Esophagus muscularis mucosa (tissue), 4 donors: ENCODE measurements around the gene DUSP22. TPM values are rescaled to one million over a fixed set of nuclear protein-coding genes. Genes with fewer than 3 reads are reported as not detected.

ENCODE experiments used
- DNase-seq: peaks from one replicate; pipeline ENCODE4 v3.0.0-alpha.2; 2017; ENCODE audit errors: extremely low spot score
- H3K27ac ChIP-seq, 4 donors: fragments of 200-600 bp; sonication (generic); replicated peaks in 1 of 4; 1 replicate in 3 of 4; 2 replicates in 1 of 4; pipeline ENCODE4 v1.5.1; 2016 to 2019; ENCODE audit warnings: mild to moderate bottlenecking in 1 of 4
- H3K27me3 ChIP-seq, 4 donors: fragments of 200-600 bp; sonication (generic); one replicate each; pipeline versions ENCODE4 v1.5.1 to v1.6.0; 2016 to 2019
- H3K36me3 ChIP-seq, 4 donors: fragments of 200-600 bp; sonication (generic); one replicate each; pipeline ENCODE4 v1.5.1; 2016 to 2019
- H3K4me1 ChIP-seq, 4 donors: fragments of 200-600 bp; sonication (generic); one replicate each; pipeline ENCODE4 v1.5.1; 2016 to 2019
- H3K4me3 ChIP-seq, 4 donors: fragments of 200-600 bp; sonication (generic); 1 replicate in 2 of 4; 2 replicates in 2 of 4; pipeline ENCODE4 v1.5.1; 2016 to 2019; ENCODE audit warnings: mild to moderate bottlenecking in 4 of 4, moderate library complexity in 1 of 4
- H3K9me3 ChIP-seq, 4 donors: fragments of 200-600 bp; sonication (generic); 1 replicate in 3 of 4; 2 replicates in 1 of 4; pipeline ENCODE4 v1.5.1; 2016 to 2019
- EP300 ChIP-seq: sonication (generic); formaldehyde crosslinking; IDR thresholded peaks from one replicate; pipeline ENCODE4 v1.6.1; 2017; ENCODE audit warnings: antibody characterized with exemption
- POLR2A ChIP-seq: fragments of 450-650 bp; IDR thresholded peaks from one replicate; pipeline ENCODE4 v1.6.1; 2017; ENCODE audit warnings: antibody characterized with exemption, moderate library complexity, mild to moderate bottlenecking, low read depth
- POLR2AphosphoS5 ChIP-seq, 2 donors: sonication (generic); formaldehyde crosslinking; IDR thresholded peaks; one replicate each; pipeline ENCODE4 v1.6.1; 2017; ENCODE audit warnings: antibody characterized with exemption in 2 of 2
- WGBS: methylation state at CpG from one replicate; pipeline ENCODE4 v1.1.5; 2018; 5-methylcytosine and 5-hydroxymethylcytosine counted together
- intact Hi-C: fragments of 100-400 bp; cut with DNase I; formaldehyde crosslinking; loops from one replicate; pipeline ENCODE4 v1.15.1; 2023
- total RNA-seq, 4 donors: library from RNA; depleted of rRNA; stranded (reverse); fragments of >200 nt; gene quantifications; one replicate each; pipeline versions ENCODE4 v1.1.0 to v1.2.1, GENCODE V29; 2016
- TF ChIP-seq, protein P1 (sequence below), 3 experiments: fragments of 200-600 bp in 2 of 3; fragments of 450-650 bp in 1 of 3; sonication (generic) in 2 of 3; IDR thresholded peaks; one replicate each; pipeline ENCODE4 v1.5.1; 2017 to 2019; ENCODE audit warnings: antibody characterized with exemption in 3 of 3, mild to moderate bottlenecking in 2 of 3, moderate library complexity in 1 of 3

The DUSP22 gene
- total RNA-seq, 4 donors from 2014 or later: 67.7 to 95.6 (median 73.7) TPM

DNA sequence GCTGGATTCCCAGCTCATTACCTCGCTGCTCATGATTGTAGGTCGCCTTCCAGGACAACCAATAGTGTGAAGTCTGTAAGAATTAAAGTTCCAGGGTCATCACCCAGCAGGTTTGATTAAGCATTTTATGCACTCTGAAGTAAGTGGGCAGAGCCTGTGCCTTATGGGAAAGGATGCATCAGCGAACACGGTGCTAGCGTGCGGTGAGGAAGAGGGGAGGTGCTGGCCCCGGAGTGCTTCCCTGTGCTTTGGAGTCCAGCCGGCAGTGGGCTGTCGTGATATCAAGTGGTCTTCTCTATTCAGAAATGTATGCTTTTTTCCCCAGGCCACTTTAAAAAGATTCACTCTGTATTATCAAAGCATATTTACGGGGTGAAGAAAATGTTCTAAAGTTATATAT lies 16.0 kb downstream of the DUSP22 start:
- intact Hi-C loops: no loop called here
- peaks cover 0 to 16% (median 10%) of the 10 kb centered on the region in 4 donors for H3K36me3 ChIP-seq
- TF ChIP-seq POLR2AphosphoS5 (IDR thresholded peaks at IDR 0.05) (no peak), POLR2A (no peak), EP300 (no peak)
- TF ChIP-seq, protein P1, sequence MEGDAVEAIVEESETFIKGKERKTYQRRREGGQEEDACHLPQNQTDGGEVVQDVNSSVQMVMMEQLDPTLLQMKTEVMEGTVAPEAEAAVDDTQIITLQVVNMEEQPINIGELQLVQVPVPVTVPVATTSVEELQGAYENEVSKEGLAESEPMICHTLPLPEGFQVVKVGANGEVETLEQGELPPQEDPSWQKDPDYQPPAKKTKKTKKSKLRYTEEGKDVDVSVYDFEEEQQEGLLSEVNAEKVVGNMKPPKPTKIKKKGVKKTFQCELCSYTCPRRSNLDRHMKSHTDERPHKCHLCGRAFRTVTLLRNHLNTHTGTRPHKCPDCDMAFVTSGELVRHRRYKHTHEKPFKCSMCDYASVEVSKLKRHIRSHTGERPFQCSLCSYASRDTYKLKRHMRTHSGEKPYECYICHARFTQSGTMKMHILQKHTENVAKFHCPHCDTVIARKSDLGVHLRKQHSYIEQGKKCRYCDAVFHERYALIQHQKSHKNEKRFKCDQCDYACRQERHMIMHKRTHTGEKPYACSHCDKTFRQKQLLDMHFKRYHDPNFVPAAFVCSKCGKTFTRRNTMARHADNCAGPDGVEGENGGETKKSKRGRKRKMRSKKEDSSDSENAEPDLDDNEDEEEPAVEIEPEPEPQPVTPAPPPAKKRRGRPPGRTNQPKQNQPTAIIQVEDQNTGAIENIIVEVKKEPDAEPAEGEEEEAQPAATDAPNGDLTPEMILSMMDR (IDR thresholded peaks at IDR 0.05): no peak
- no peak overlapping the region for H3K4me3 ChIP-seq
- no peak for DNase-seq
- H3K27me3 ChIP-seq: no peaks in the 10 kb centered on the region
- 88% methylated on average over 10 of the region's 10 CpGs for WGBS
- peaks cover 6 to 31% (median 23%) of the 10 kb centered on the region in 4 donors for H3K4me1 ChIP-seq
- H3K27ac ChIP-seq: no peak overlapping the region
- no peaks in the 10 kb centered on the region for H3K9me3 ChIP-seq

DNA sequence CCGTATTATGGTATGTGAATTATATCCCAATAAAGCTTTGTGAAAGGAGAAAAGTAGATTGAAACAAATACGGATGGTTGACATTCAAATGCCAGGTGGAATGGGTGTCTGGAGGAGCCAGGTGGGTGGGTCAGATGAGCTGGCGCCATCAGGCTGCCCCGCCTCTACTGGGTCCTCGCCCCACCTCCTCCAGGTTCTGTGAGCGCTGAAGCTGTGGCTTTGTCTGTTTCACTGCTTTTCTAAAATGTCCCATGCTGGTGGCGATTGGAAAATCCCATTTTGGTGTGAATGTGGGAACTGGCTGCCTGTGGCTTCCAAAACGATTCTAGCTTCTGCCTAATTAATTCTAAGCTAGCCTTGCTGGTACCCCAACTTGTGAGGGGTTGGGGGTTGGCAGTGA lies 16.5 kb downstream of the DUSP22 start:
- H3K4me3 ChIP-seq: no peak overlapping the region
- peaks cover 6 to 33% (median 23%) of the 10 kb centered on the region in 4 donors for H3K4me1 ChIP-seq
- no peak overlapping the region for H3K27ac ChIP-seq
- TF ChIP-seq, protein P1 (IDR thresholded peaks at IDR 0.05): no peak
- TF ChIP-seq EP300 (no peak), POLR2AphosphoS5 (IDR thresholded peaks at IDR 0.05) (no peak), POLR2A (no peak)
- intact Hi-C loops: no loop called here
- 88% methylated on average over 8 of the region's 8 CpGs for WGBS
- H3K9me3 ChIP-seq: no peaks in the 10 kb centered on the region
- no peaks in the 10 kb centered on the region for H3K27me3 ChIP-seq
- H3K36me3 ChIP-seq: peaks cover 0 to 15% (median 10%) of the 10 kb centered on the region in 4 donors
- no peak for DNase-seq

DNA sequence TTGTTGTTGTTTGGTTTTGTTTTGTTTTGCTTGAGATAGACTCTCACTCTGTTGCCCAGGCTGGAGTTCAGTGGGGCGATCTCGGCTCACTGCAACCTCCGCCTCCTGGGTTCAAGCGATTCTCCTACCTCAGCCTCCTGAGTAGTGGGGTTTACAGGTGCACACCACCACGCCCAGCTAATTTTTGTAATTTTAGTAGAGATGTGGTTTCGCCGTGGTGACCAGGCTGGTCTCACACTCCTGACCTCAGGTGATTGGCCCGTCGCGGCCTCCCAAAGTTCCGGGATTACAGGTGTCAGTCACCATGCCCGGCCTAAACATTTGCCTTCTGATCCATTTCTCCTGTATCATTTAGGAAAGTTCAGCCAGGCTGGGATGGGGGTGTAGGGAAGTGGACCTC lies 17.7 kb downstream of the DUSP22 start:
- intact Hi-C loops: no loop called here
- TF ChIP-seq POLR2AphosphoS5 (IDR thresholded peaks at IDR 0.05): no peak
- no peak for TF ChIP-seq POLR2A
- TF ChIP-seq, protein P1 (IDR thresholded peaks at IDR 0.05): no peak
- no peak for TF ChIP-seq EP300
- Histone ChIP-seq H3K27me3 (no peaks in the 10 kb centered on the region), H3K36me3 (peaks cover 0 to 6% (median 4%) of the 10 kb centered on the region in 4 donors), H3K4me3 (no peak overlapping the region), H3K4me1 (peaks cover 10 to 33% (median 23%) of the 10 kb centered on the region in 4 donors), H3K27ac (no peak overlapping the region), H3K9me3 (no peaks in the 10 kb centered on the region)
- 93% methylated on average over 12 of the region's 12 CpGs for WGBS
- no peak for DNase-seq

DNA sequence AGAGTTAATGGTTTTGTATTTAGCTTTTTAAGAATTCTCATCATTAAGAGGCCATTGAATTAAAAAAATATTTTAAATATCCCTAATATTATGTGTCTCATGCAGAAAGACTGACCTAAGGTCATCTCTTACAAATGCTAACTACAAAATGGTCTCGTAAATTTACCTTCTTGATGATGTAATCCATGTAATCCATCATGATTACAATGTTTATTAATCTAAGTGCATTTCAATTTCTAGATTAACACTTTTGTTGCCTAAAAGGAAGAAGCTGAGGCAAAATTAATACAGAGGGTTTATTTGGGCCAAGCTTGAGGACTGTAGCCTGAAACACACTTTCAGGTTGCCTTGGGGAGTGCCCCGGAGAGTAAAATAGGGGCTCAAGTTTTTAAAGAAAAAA lies 18.4 kb downstream of the DUSP22 start:
- H3K27me3 ChIP-seq: no peaks in the 10 kb centered on the region
- H3K4me3 ChIP-seq: no peak overlapping the region
- TF ChIP-seq EP300: no peak
- TF ChIP-seq POLR2AphosphoS5 (IDR thresholded peaks at IDR 0.05): no peak
- no peak for TF ChIP-seq POLR2A
- TF ChIP-seq, protein P1 (IDR thresholded peaks at IDR 0.05): no peak
- H3K9me3 ChIP-seq: no peaks in the 10 kb centered on the region
- WGBS: 64% methylated on average over 2 of the region's 2 CpGs
- intact Hi-C loops: no loop called here
- no peak for DNase-seq
- H3K36me3 ChIP-seq: peaks cover 0 to 5% (median 0%) of the 10 kb centered on the region in 4 donors
- no peak overlapping the region for H3K27ac ChIP-seq
- peaks cover 12 to 26% (median 23%) of the 10 kb centered on the region in 4 donors for H3K4me1 ChIP-seq

DNA sequence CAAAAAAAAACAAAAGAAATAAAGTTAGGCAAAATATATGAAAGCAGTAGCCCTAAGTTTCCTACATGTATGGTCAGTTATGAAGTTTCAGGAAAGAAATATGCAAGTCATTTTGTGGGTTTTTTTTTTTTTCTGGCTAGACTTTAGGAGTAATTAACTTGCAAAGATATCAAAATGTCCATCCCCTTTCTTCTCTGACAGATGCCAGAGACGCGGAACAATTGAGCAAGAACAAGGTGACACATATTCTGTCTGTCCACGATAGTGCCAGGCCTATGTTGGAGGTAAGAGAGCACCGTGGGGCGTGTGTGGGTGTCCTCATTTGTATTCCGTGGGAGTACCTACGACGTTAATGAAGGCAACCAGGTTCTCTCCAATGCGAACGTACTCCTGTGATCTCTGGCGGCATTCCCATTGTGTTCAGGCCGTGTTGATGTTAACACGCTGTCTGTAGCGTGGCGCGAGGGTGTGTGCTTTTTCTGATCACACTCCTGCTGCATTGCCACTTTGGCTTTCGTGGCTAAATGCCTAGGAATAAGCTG lies 19.5 kb downstream of the DUSP22 start:
- 83% methylated on average over 17 of the region's 17 CpGs for WGBS
- no peak for DNase-seq
- H3K27ac ChIP-seq: no peak overlapping the region

More for the DNA sequence above, 19.5 kb downstream of the DUSP22 start:
- peaks cover 15 to 23% (median 20%) of the 10 kb centered on the region in 4 donors for H3K4me1 ChIP-seq
- peaks cover 0 to 2% (median 0%) of the 10 kb centered on the region in 4 donors for H3K36me3 ChIP-seq
- H3K4me3 ChIP-seq: no peak overlapping the region
- H3K27me3 ChIP-seq: no peaks in the 10 kb centered on the region
- intact Hi-C loops: no loop called here
- TF ChIP-seq, protein P1 (IDR thresholded peaks at IDR 0.05): no peak
- TF ChIP-seq EP300 (no peak), POLR2AphosphoS5 (IDR thresholded peaks at IDR 0.05) (no peak), POLR2A (no peak)
- H3K9me3 ChIP-seq: no peaks in the 10 kb centered on the region
